SK-N-SH (cell line): ENCODE results near the gene SERPINA6. TPM values are rescaled to one million over a fixed set of nuclear protein-coding genes. Genes with fewer than 3 reads are reported as not detected.
"Not testable (repeated sequence)": the region's sequence is repeated elsewhere in the genome, so short reads cannot be mapped to it uniquely, and the experiment has no call there.

ENCODE experiments used
- CTCF ChIA-PET: fragments of 300-600, 350-600 bp; formaldehyde crosslinking; extraction: SDS; loops from one replicate; lab custom pipeline; 2021; lab: Yijun Ruan, JAX
- POLR2A ChIA-PET: fragments of 350-600 bp; sonication (Branson Sonifier 250); formaldehyde crosslinking; extraction: SDS; loops from one replicate; lab custom pipeline; 2020; ENCODE audit warnings: antibody characterized with exemption, inconsistent platforms; lab: Yijun Ruan, JAX
- DNase-seq: peaks from one replicate; pipeline ENCODE4 v3.0.0; 2012
- H2AFZ ChIP-seq: fragments of 200-600 bp; sonication (generic); 2 replicates; pipeline ENCODE4 v1.8.1; 2016; ENCODE audit warnings: antibody characterized with exemption, mild to moderate bottlenecking, low read depth
- H3F3A ChIP-seq: fragments of 200-600 bp; sonication (generic); replicated peaks from 2 replicates; pipeline ENCODE3; 2016; ENCODE audit warnings: antibody characterized with exemption, mild to moderate bottlenecking; ENCODE audit not compliant: insufficient read depth
- H3K27ac ChIP-seq, 2 experiments: fragments of 200-500 bp in 1 of 2; fragments of 200-600 bp in 1 of 2; sonication (Bioruptor generic) in 1 of 2; sonication (generic), shearing (Covaris generic) in 1 of 2; 2 replicates each; pipeline versions ENCODE4 v1.5.1 to v1.6.1; 2014 to 2016; ENCODE audit warnings: low read depth in 2 of 2, inconsistent platforms in 1 of 2, low read length in 1 of 2, mild to moderate bottlenecking in 1 of 2, mixed read lengths in 1 of 2
- H3K27me3 ChIP-seq: fragments of 200-600 bp; sonication (generic), shearing (Covaris generic); 2 replicates; pipeline ENCODE4 v1.6.1; 2016; ENCODE audit warnings: mixed run types; ENCODE audit not compliant: insufficient read depth
- H3K36me3 ChIP-seq, 2 experiments: fragments of 200-500 bp in 1 of 2; fragments of 200-600 bp in 1 of 2; sonication (Bioruptor generic) in 1 of 2; sonication (generic) in 1 of 2; replicated peaks in 1 of 2; 2 replicates each; pipeline versions ENCODE3 to v1.5.1; 2014 to 2016; ENCODE audit warnings: low read length in 1 of 2, mild to moderate bottlenecking in 1 of 2; ENCODE audit not compliant: insufficient read depth in 2 of 2, control insufficient read depth in 1 of 2
- H3K4me1 ChIP-seq, 2 experiments: fragments of 200-500 bp in 1 of 2; fragments of 200-600 bp in 1 of 2; sonication (Bioruptor generic) in 1 of 2; sonication (generic), shearing (Covaris generic) in 1 of 2; 2 replicates each; pipeline versions ENCODE4 v1.5.1 to v1.6.1; 2014 to 2016; ENCODE audit warnings: low read depth in 1 of 2, low read length in 1 of 2, mixed run types in 1 of 2; ENCODE audit not compliant: insufficient read depth in 2 of 2, control insufficient read depth in 1 of 2
- H3K4me2 ChIP-seq: fragments of 200-600 bp; sonication (generic), shearing (Covaris generic); 2 replicates; pipeline ENCODE4 v1.6.1; 2017; ENCODE audit warnings: mixed run types
- H3K4me3 ChIP-seq, 2 experiments: fragments of 200-500 bp in 1 of 2; fragments of 200-600 bp in 1 of 2; sonication (Bioruptor generic) in 1 of 2; sonication (generic), shearing (Covaris generic) in 1 of 2; 2 replicates each; pipeline versions ENCODE4 v1.5.1 to v1.8.1; 2014 to 2016; ENCODE audit warnings: low read depth in 2 of 2, inconsistent platforms in 1 of 2, low read length in 1 of 2, mild to moderate bottlenecking in 1 of 2, mixed read lengths in 1 of 2, moderate library complexity in 1 of 2
- H3K79me2 ChIP-seq: fragments of 200-600 bp; sonication (generic); 2 replicates; pipeline ENCODE4 v1.8.1; 2017; ENCODE audit warnings: mild to moderate bottlenecking; ENCODE audit not compliant: insufficient read depth
- H3K9ac ChIP-seq: fragments of 200-600 bp; sonication (generic); 2 replicates; pipeline ENCODE4 v1.6.1; 2017; ENCODE audit warnings: mixed run types
- H3K9me2 ChIP-seq: fragments of 200-600 bp; sonication (generic); 2 replicates; pipeline ENCODE4 v1.6.1; 2017; ENCODE audit warnings: mixed run types
- H3K9me3 ChIP-seq: fragments of 200-600 bp; sonication (generic); 2 replicates; pipeline ENCODE4 v1.6.1; 2017; ENCODE audit warnings: mixed run types, mild to moderate bottlenecking, moderate library complexity
- H4K20me1 ChIP-seq: fragments of 200-600 bp; sonication (generic); 2 replicates; pipeline ENCODE4 v1.6.1; 2017; ENCODE audit warnings: mild to moderate bottlenecking, mixed run types; ENCODE audit not compliant: insufficient read depth
- ELF1 ChIP-seq: IDR thresholded peaks from 2 replicates; pipeline ENCODE4 v1.4.0; 2012
- EP300 ChIP-seq, 2 experiments: IDR thresholded peaks; 2 replicates each; pipeline versions ENCODE4 v1.4.0 to v1.6.1; 2012; ENCODE audit warnings: borderline replicate concordance in 1 of 2, low read depth in 1 of 2, low read length in 1 of 2
- EZH2phosphoT487 ChIP-seq: fragments of 200-600 bp; sonication (generic); IDR thresholded peaks from 2 replicates; pipeline ENCODE4 v1.6.1; 2017; ENCODE audit warnings: low read depth, mixed run types, mild to moderate bottlenecking, antibody characterized with exemption, moderate library complexity, borderline replicate concordance
- FOXM1 ChIP-seq: IDR thresholded peaks from 2 replicates; pipeline ENCODE4 v1.4.0; 2012; ENCODE audit warnings: low read depth, mild to moderate bottlenecking
- GABPA ChIP-seq: IDR thresholded peaks from 2 replicates; pipeline ENCODE4 v1.4.0; 2012; ENCODE audit warnings: low read depth, mild to moderate bottlenecking
- IRF3 ChIP-seq: fragments of 150-350 bp; IDR thresholded peaks from 2 replicates; pipeline ENCODE4 v1.6.1; 2016; ENCODE audit warnings: mild to moderate bottlenecking, low read depth, low read length
- JUND ChIP-seq: IDR thresholded peaks from 2 replicates; pipeline ENCODE4 v1.4.0; 2012
- MAX ChIP-seq: IDR thresholded peaks from 2 replicates; pipeline ENCODE4 v1.4.0; 2012; ENCODE audit warnings: low read depth
- MXI1 ChIP-seq: IDR thresholded peaks from 2 replicates; pipeline ENCODE4 v1.6.1; 2012; ENCODE audit warnings: mild to moderate bottlenecking, low read depth, low read length, improper control_type of control experiment
- NFIC ChIP-seq: IDR thresholded peaks from 2 replicates; pipeline ENCODE4 v1.4.0; 2012; ENCODE audit warnings: borderline replicate concordance
- RAD21 ChIP-seq: IDR thresholded peaks from 2 replicates; pipeline ENCODE4 v1.6.1; 2012; ENCODE audit warnings: mild to moderate bottlenecking, low read length
- RCOR1 ChIP-seq: fragments of 150-350 bp; IDR thresholded peaks from 2 replicates; pipeline ENCODE4 v1.6.1; 2017; ENCODE audit warnings: antibody characterized with exemption, low read length
- REST ChIP-seq: IDR thresholded peaks from 2 replicates; pipeline ENCODE4 v1.6.1; 2012; ENCODE audit warnings: mild to moderate bottlenecking, low read depth, low read length, moderate library complexity
- RFX5 ChIP-seq: IDR thresholded peaks from 2 replicates; pipeline ENCODE4 v1.6.1; 2012; ENCODE audit warnings: mild to moderate bottlenecking, improper control_type of control experiment, low read length
- SIN3A ChIP-seq: IDR thresholded peaks from 2 replicates; pipeline ENCODE4 v1.6.1; 2012; ENCODE audit warnings: low read depth, mild to moderate bottlenecking, low read length, moderate library complexity, borderline replicate concordance
- USF1 ChIP-seq: IDR thresholded peaks from 2 replicates; pipeline ENCODE4 v1.4.0; 2012; ENCODE audit warnings: low read depth, borderline replicate concordance
- WGBS: methylation state at CpG from one replicate; pipeline ENCODE4 v1.1.6; 2017; ENCODE audit warnings: low lambda C conversion rate; 5-methylcytosine and 5-hydroxymethylcytosine counted together
- polyA plus RNA-seq, 3 experiments: library from polyadenylated mRNA; depleted of rRNA; stranded (reverse); fragments of >200 nt; gene quantifications; 2 replicates each; pipeline ENCODE4 v1.2.3, GENCODE V29; 2012

Gene SERPINA6
- polyA plus RNA-seq, 1 of the 3 experiments (the other 2 are of a cell fraction): 0.46 TPM

GRCh38 chr14:94346065-94346786, 23.1 kb upstream of the SERPINA6 start:
- Histone ChIP-seq H3K27ac (peak overlapping the region in 1 of 2 experiments; percentile 58; a peak in 2 of 4 replicates), H3F3A (peaks cover 17% of the 10 kb centered on the region), H3K4me1 (peaks cover 0 to 21% of the 10 kb centered on the region in 2 experiments; a peak in 3 of 4 replicates)
- H2AFZ ChIP-seq, H3K9ac ChIP-seq, H4K20me1 ChIP-seq, H3K9me3 ChIP-seq, POLR2A ChIA-PET, H3K9me2 ChIP-seq, DNase-seq, H3K4me2 ChIP-seq, H3K27me3 ChIP-seq, H3K79me2 ChIP-seq, H3K4me3 ChIP-seq, H3K36me3 ChIP-seq: not testable (repeated sequence)
- peak; percentile 55 for TF ChIP-seq MAX
- TF ChIP-seq USF1: peak; percentile 43; the same call in 1 of the 2 replicates
- CTCF ChIA-PET: interaction anchor here (1.2 kb wide), 1 partner anchor 140 kb away, joined by 4 read pairs; no protein-coding TSS in a partner anchor
- 34% methylated on average over 11 of the region's 24 CpGs for WGBS

- H3K9me3 ChIP-seq: no peaks in the 10 kb centered on the region
- no peaks in the 10 kb centered on the region for H3K9me2 ChIP-seq
- no peaks in the 10 kb centered on the region for H4K20me1 ChIP-seq
- H3K4me3 ChIP-seq: no peak overlapping the region
- CTCF ChIA-PET: interaction anchor here (1.2 kb wide), 1 partner anchor 141 kb away, joined by 4 read pairs; no protein-coding TSS in a partner anchor
- peak overlapping the region; percentile 34; the same call in 1 of the 2 replicates for H3K4me2 ChIP-seq
- no peaks in the 10 kb centered on the region for H3K36me3 ChIP-seq
- 31% methylated on average over 9 of the region's 12 CpGs for WGBS
- H3K4me1 ChIP-seq: peaks cover 0 to 21% of the 10 kb centered on the region in 2 experiments; a peak in 3 of 4 replicates
- no peaks in the 10 kb centered on the region for H3K27me3 ChIP-seq
- DNase-seq: no peak
- H3K27ac ChIP-seq: peak overlapping the region in 1 of 2 experiments; percentile 91; a peak in 2 of 4 replicates
- 0 out of 2 replicates have a peak overlapping the region, but pooled peaks have one; percentile 32 for H2AFZ ChIP-seq
- H3F3A ChIP-seq: peaks cover 17% of the 10 kb centered on the region
- H3K79me2 ChIP-seq: no peaks in the 10 kb centered on the region
- POLR2A ChIA-PET: interaction anchor here (1.0 kb wide), 1 partner anchor 26 kb away, joined by 3 read pairs; no protein-coding TSS in a partner anchor
- no peak overlapping the region; the same call in 1 of the 2 replicates for H3K9ac ChIP-seq
- TF ChIP-seq ELF1: peak; percentile 42; the same call in 1 of the 2 replicates
- TF ChIP-seq NFIC: peak; percentile 66
- TF ChIP-seq USF1: no peak
- TF ChIP-seq RCOR1: no peak
- 0 out of 2 replicates have a peak, but pooled peaks have one; percentile 49 for TF ChIP-seq SIN3A
- TF ChIP-seq GABPA: 0 out of 2 replicates have a peak, but pooled peaks have one; percentile 16
- TF ChIP-seq REST: peak; percentile 55; the same call in 1 of the 2 replicates
- TF ChIP-seq JUND: peak; percentile 96
- TF ChIP-seq EP300 (IDR thresholded peaks at IDR 0.05; ENCODE audit: borderline replicate concordance in 1 of 2, low read depth in 1 of 2, low read length in 1 of 2): peak in 1 of 2 experiments; percentile 75; a peak in 2 of 4 replicates
- no peak for TF ChIP-seq MXI1
- TF ChIP-seq MAX: peak; percentile 91
- no peak for TF ChIP-seq RFX5
- no peak for TF ChIP-seq IRF3
- TF ChIP-seq EZH2phosphoT487: no peak
- TF ChIP-seq FOXM1: 0 out of 2 replicates have a peak, but pooled peaks have one; percentile 19
- no peak for TF ChIP-seq RAD21
Measured at GRCh38 chr14:94345344-94346064, 22.4 kb upstream of the SERPINA6 start.
